ENCODE results near the gene MARCHF2.

Gene MARCHF2

GRCh38 chr19:8455018-8455417 lies 41.9 kb downstream of the MARCHF2 start:
- no peak for DNase-seq

- DNase-seq, result no peak
These were observed 43.0 kb downstream of the MARCHF2 start for GRCh38 chr19:8456064-8456463.

GRCh38 chr19:8457209-8457608 lies 44.1 kb downstream of the MARCHF2 start:
- no peak for DNase-seq

DNA sequence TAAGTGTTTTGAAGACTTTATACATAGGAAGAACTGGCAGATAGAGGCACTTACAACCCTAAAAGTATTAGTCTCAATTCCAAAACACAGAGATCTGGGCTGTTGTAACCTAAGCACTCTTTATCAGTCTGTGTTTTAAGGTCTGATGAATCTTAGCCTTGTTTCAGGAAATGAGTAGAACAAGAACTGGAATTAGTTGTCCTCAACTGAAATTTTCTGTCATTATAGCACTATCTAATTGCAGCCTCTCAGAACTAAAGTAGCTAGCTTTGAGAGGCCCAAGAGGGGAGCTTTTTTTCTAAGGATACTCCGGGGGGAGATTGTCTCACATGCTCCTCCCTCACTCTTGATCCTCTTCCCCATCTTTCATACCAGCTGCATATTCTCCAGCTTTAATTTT lies 44.7 kb downstream of the MARCHF2 start:
- DNase-seq, result no peak

DNA sequence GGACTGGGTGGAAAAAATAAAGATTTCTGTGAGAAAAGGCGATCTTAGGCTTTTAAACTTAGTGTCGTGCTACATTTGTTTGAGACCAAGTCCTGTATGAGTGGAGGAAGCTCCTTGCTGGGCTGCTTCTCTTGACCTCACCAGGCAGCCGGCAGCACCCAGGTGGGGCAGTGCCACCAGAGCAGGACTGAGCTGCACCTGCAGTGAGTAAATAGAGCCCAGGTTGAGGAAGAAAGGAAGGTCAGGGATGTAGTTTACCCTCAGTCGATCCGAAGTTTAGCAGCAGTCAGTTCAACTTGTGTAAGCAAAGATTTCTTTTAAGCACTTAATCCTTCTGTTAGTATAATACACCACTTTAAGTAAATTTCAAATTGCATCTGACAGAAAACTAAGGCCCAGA lies 45.3 kb downstream of the MARCHF2 start:
- no peak for DNase-seq

DNA sequence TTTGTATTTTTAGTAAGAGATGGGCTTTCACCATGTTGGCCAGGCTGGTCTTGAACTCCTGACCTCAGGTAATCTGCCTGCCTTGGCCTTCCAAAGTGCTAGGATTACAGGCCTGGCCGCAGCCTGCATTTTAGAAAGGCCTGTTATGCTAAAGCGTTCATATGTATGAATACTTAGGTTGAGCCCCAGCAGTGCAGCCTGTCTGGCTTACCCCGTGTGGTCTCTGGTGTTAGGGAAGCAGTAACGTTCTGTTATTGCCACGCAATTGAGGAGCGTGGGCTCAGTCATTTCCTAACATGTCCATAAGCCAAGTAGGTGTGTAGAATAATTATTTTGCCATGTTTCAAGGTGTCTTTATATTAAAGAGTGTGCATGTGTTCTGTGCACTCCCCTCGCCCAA lies 46.0 kb downstream of the MARCHF2 start:
- no peak for DNase-seq

- peak; percentile 21 for DNase-seq
These were observed 46.6 kb downstream of the MARCHF2 start for GRCh38 chr19:8459520-8460270.

DNA sequence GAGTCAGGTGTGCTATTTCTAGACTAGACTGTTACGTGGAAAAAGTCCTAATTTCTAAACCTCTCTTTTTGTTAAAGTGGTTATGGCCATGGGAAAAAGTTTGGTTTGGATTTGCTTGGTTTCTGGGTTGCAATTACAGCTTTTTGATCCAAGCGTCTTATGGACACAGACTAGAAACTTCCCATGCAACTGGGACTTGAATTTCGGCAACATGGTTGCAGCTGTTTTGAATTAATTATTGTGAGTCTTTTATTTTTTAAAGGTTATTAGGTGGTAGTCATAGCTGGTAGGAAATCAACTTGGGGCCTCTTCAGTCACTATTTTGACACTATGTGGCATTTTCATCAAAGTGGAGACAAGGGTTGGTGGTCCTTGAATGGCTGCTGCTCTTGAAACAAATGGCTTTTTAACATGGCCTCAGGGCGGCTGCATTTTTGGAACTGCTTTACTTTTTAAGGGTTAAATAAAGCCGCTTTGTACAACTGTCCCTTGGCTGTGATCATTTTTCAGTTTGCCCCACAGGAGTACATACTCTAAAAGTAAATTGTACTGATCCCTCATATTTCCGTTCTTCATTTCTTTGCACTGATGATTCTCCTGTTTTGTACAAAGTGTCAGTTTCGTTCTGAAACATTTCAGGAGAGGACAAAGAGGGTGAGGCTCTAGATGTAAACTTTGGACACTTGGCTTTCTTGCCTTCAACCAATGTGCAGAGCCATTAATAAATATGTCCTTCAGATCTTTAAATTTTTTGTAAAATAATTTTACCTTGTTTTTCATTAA lies 47.6 kb downstream of the MARCHF2 start:
- DNase-seq, result no peak

- DNase-seq, result no peak
These were observed 48.3 kb downstream of the MARCHF2 start for GRCh38 chr19:8461376-8461775.

DNA sequence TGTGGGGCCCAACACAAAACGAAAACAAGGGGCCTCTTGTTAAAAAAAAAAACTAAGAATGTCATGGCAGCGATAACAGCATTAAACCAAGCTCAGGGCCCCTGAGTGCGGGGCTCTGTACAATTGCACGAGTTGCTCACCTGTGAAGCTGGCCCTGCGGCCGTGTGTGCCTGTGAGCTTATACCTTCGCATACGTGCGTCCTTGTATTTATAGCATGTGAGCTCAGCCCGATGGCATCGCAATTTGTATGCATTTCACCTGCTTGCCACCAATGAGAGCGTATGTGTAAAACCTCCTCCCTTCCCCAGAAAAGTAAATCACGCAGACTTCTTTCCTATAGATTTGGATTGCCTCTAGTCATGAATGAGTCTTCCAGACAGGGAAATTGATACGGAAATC lies 48.8 kb downstream of the MARCHF2 start:
- DNase-seq, result no peak

- DNase-seq, result no peak
These were observed 49.5 kb downstream of the MARCHF2 start for GRCh38 chr19:8462571-8462970.

- DNase-seq, result no peak
These were observed 50.3 kb downstream of the MARCHF2 start for GRCh38 chr19:8463365-8463764.

DNA sequence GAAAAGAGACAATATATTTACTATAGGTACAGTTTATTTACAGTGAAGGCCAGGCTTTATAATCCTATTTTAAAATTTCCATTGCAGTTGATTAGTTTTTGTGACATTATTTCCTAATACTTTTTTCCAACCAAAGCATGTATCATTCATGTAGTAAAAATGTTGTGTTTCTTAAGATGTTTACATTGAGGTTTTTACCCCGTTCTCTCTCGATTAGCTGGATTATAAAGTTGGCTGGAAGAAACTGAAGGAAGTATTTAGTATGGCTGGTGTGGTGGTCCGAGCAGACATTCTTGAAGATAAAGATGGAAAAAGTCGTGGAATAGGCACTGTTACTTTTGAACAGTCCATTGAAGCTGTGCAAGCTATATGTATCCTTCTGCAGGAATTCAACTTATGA lies 52.9 kb downstream of the MARCHF2 start:
- DNase-seq, result no peak

DNA sequence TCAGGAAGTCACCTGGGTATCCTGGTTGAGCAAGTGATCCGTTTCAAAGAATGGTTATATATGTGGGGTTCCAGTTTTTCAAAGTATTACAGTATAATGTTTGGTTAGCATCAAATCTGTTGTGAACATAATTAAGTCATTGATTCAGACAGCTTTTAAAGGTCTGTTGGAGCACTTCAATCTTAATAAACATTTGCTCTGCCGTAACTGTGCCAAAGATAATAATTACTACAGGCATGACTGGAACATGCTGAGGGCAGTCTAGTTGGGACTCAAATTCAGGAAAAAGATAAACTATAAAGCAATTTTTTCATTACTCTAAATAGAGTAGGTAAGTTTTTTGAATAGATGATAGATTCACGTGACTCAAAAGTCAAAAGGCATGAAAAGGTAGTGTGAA lies 55.0 kb downstream of the MARCHF2 start:
- DNase-seq, result no peak

GRCh38 chr19:8468761-8469373 lies 55.8 kb downstream of the MARCHF2 start:
- DNase-seq, result no peak

DNA sequence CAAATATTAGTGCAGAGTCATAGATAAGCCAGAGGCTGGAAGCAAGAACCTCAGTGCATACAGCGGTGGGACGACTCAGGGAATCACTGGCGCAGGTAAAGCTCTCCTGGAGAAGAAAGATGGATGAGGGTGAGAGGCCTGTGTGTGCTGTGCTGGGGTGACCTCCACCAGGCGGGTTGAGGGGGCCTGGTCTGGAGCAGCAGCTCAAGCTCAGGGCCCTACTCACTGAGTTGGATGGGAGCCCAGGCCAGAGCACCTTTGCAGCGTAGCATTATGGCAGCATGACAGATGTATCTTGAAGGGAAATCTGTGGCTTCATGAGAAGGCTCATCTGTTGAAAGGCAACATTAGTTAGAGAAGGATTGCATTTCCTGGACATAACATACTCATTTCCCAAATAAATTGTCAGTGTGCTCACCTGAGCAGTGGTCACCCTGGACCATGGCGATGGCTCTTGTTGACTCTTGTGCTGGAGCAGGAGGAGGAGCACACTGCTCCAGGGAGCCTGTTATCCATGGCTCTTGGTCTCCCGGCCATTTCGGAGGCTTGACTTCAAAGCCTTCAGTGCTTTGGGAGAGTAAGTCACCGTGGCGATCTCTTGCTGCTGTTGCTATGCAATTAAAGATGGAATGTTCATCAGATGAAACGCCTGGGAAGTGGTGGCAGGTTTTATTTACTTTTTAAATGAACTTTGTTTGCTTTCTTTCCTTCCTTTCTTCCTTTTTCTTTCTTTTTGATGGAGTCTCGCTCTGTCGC lies 56.7 kb downstream of the MARCHF2 start:
- DNase-seq, result no peak

- DNase-seq, result no peak
These were observed 60.8 kb downstream of the MARCHF2 start for GRCh38 chr19:8473648-8474476.

- DNase-seq, result no peak
These were observed 61.9 kb downstream of the MARCHF2 start for GRCh38 chr19:8475005-8475404.

DNA sequence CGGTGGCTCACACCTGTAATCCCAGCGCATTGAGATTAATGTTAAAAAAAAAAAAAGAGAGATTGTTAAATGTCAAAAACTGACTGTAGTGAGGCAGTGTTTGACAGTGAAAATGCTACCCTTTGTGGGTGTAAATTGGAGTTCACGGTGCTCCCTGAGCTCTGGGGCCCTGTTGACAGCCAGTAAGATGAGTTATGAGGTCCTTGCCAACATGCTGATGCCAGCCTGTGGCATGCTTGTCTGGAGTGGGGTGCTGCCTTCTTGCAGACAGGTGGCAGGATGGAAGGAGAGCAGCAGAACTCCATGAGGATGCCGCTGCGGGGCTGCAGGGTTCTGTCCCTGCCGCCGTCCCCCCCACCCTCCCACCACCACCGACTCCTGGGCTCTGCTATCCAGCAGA lies 63.4 kb downstream of the MARCHF2 start:
- DNase-seq, result no peak

GRCh38 chr19:8477889-8478288 lies 64.8 kb downstream of the MARCHF2 start:
- DNase-seq, result no peak

- DNase-seq, result no peak
These were observed 65.5 kb downstream of the MARCHF2 start for GRCh38 chr19:8478598-8478997.

DNA sequence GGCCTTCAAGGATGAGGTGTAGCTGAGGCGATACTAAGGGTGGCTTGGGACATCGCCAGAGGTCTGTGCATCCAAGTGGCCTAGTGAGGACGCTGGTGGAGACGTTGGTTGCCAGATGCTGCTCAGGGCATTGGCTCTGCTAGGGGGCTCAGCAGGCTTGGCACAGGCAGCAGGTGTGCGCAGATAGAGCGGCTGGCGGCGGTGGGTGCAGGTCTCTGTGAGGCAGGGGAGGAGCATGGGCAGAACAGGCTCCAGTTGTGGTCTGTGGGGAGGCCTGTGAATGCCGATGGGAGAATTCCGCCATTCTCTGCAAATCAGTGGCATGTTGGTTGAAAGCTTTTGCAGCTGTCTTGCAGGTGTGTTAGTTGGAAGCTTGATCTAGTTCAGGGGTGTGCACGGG lies 68.1 kb downstream of the MARCHF2 start:
- no peak for DNase-seq
